HepG2 (cell line): ENCODE measurements around the gene TUBAL3.

Experiments
- ATF4 ChIP-seq, 2 experiments: fragments of 450-650 bp in 1 of 2; sonication (generic) in 1 of 2; formaldehyde crosslinking; IDR thresholded peaks; 2 replicates each; pipeline versions ENCODE4 v1.5.0 to v1.8.0; 2020 to 2022; ENCODE audit warnings: mild to moderate bottlenecking in 1 of 2, missing genetic modification reagents in 1 of 2
- CHD4 ChIP-seq: fragments of 200-600 bp; sonication (generic); IDR thresholded peaks from 2 replicates; pipeline ENCODE4 v1.7.0; 2017; ENCODE audit warnings: mild to moderate bottlenecking, low read length, borderline replicate concordance
- CTCF ChIP-seq: sonication (generic); formaldehyde crosslinking; IDR thresholded peaks from 2 replicates; pipeline ENCODE4 v1.5.0; 2020; ENCODE audit warnings: mild to moderate bottlenecking, missing genetic modification reagents, moderate library complexity
- E2F1 ChIP-seq: sonication (generic); formaldehyde crosslinking; IDR thresholded peaks from 2 replicates; pipeline ENCODE4 v1.5.0; 2020; ENCODE audit warnings: missing genetic modification reagents
- IKZF4 ChIP-seq: sonication (generic); formaldehyde crosslinking; IDR thresholded peaks from 2 replicates; pipeline ENCODE4 v1.5.1; 2020; ENCODE audit warnings: borderline replicate concordance, mild to moderate bottlenecking, low read depth, missing genetic modification reagents; ENCODE audit errors: not compliant biosample characterization
- KLF9 ChIP-seq: IDR thresholded peaks from 2 replicates; pipeline ENCODE4 v1.6.1; 2016; ENCODE audit warnings: low read depth
- MED8 ChIP-seq: sonication (generic); formaldehyde crosslinking; IDR thresholded peaks from 2 replicates; pipeline ENCODE4 v1.8.1; 2023; ENCODE audit warnings: mild to moderate bottlenecking, missing genetic modification reagents; ENCODE audit not compliant: insufficient replicate concordance
- YEATS2 ChIP-seq: sonication (generic); formaldehyde crosslinking; IDR thresholded peaks from 2 replicates; pipeline ENCODE4 v1.4.0; 2020; ENCODE audit warnings: missing genetic modification reagents, borderline replicate concordance
- ZNF34 ChIP-seq: sonication (generic); formaldehyde crosslinking; IDR thresholded peaks from 2 replicates; pipeline ENCODE4 v1.4.0; 2020; ENCODE audit warnings: mild to moderate bottlenecking, missing genetic modification reagents, borderline replicate concordance
- ZNF512 ChIP-seq: sonication (generic); formaldehyde crosslinking; IDR thresholded peaks from 2 replicates; pipeline ENCODE4 v1.4.0; 2020; ENCODE audit warnings: mild to moderate bottlenecking, missing genetic modification reagents

- TF ChIP-seq ATF4 (CRISPR knock-in tag; IDR thresholded peaks at IDR 0.05) (no peak), KLF9 (CRISPR knock-in tag) (no peak), MED8 (no peak), ZNF34 (CRISPR knock-in tag) (no peak), CHD4 (no peak), CTCF (CRISPR knock-in tag) (no peak), E2F1 (CRISPR knock-in tag) (no peak), ZNF512 (CRISPR knock-in tag) (no peak), YEATS2 (CRISPR knock-in tag) (no peak), IKZF4 (CRISPR knock-in tag) (no peak)
Observed at GRCh38 chr10:5361966-5362365, 42.7 kb downstream of the TUBAL3 start.
